T47D (cell line): Measurements from ENCODE around the gene TOM1L2.

Source experiments
- DNase-seq, 2 experiments: peaks; one replicate each; pipeline versions ENCODE4 v3.0.0 to v3.0.0-alpha.2; 2011 to 2012; ENCODE audit warnings: low read depth in 1 of 2, low spot score in 1 of 2
- JUND ChIP-seq: IDR thresholded peaks from 2 replicates; pipeline ENCODE4 v1.6.1; 2012; ENCODE audit warnings: low read depth
- in situ Hi-C: cut with HindIII; loops from 2 replicates; pipeline ENCODE4 v1.10.0; 2016; ENCODE audit warnings: low sequenced_read_pairs, low pct_unique_long_range_greater_than_20kb

Gene TOM1L2

GRCh38 chr17:17797119-17797809, 174.9 kb downstream of the TOM1L2 start:
- in situ Hi-C loops, result no loop called here
- no peak for DNase-seq
- no peak for TF ChIP-seq JUND

GRCh38 chr17:17796787-17797061, 175.5 kb downstream of the TOM1L2 start:
- TF ChIP-seq JUND, result no peak
- DNase-seq, result no peak
- in situ Hi-C loops, result no loop called here

- no peak for TF ChIP-seq JUND
- in situ Hi-C loops, result no loop called here
- DNase-seq, result no peak
These were observed 176.0 kb downstream of the TOM1L2 start for GRCh38 chr17:17795946-17796786.

- in situ Hi-C loops, result no loop called here
- no peak for TF ChIP-seq JUND
These were observed 176.9 kb downstream of the TOM1L2 start for GRCh38 chr17:17795296-17795695.

GRCh38 chr17:17794382-17794781, 177.8 kb downstream of the TOM1L2 start:
- in situ Hi-C loops, result no loop called here
- DNase-seq, result no peak
- TF ChIP-seq JUND, result no peak

More at GRCh38 chr17:17795296-17795695, 176.9 kb downstream of the TOM1L2 start:
- DNase-seq, result no peak
